HT-29 (cell line): ENCODE data around the gene SCARB1. TPM values are rescaled to one million over a fixed set of nuclear protein-coding genes. Genes with fewer than 3 reads are reported as not detected.
A peak's percentile ranks its signal among the peaks of the same experiment; 100 is the strongest.

Experiments
- DNase-seq: peaks from one replicate; pipeline ENCODE4 v3.0.0-alpha.2; 2015; ENCODE audit warnings: low spot score
- total RNA-seq: library from RNA; depleted of rRNA; stranded (reverse); fragments of >200 nt; shearing (Covaris generic); gene quantifications from 2 replicates; pipeline ENCODE4 v1.2.3, GENCODE V29; 2014

SCARB1 gene
- total RNA-seq, 1 experiment from 2014 or later = 83.9 TPM

DNA sequence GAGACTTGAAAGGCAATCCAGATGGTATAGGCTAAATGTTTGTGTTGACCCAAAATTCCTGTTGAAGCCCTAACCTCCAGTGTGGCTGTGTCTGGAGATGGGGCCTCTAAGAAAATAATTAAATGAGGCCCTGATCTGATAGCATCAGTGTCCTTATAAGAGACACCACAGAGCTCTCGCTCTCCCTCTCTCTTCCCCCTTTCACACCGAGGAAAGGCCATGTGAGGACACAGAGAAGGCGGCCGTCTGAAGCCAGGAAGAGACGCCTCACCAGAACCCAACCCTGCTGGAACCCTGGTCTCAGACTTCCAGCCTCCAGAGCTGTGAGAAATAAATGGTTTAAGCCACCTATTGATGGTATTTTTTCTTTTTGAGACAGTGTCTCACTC, 87.5 kb downstream of the SCARB1 start:
- DNase-seq = no peak

DNA sequence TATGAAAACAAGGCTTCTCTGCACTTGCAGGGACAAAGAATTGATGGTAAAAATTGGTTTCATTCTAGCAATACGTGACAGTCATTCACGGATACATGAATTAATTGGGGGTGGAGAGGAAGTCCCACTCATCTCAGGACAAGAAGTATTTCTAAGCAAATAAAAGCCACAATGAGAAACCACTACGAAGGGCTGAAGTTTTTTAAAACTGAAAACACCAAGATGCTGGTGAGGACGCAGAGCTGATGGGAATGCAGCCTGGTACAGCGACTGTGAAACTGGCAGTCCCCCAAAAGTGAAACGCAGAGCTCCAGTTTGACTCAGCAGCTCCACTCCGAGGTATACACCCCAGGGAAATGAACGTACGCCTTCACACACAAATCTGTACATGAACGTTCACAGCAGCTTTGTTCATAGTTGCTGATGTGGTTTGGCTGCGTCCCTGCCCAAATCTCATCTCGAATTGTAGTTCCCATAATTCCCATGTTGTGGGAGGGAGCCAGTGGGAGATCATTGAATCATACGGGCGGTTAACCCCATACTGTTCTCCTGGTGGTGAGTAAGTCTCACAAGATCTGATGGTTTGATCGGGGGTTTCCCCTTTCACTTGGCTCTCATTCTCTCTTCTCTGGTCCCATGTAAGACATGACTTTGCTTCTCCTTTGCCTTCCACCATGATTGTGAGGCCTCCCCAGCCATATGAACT, 89.0 kb downstream of the SCARB1 start:
- DNase-seq = no peak

DNA sequence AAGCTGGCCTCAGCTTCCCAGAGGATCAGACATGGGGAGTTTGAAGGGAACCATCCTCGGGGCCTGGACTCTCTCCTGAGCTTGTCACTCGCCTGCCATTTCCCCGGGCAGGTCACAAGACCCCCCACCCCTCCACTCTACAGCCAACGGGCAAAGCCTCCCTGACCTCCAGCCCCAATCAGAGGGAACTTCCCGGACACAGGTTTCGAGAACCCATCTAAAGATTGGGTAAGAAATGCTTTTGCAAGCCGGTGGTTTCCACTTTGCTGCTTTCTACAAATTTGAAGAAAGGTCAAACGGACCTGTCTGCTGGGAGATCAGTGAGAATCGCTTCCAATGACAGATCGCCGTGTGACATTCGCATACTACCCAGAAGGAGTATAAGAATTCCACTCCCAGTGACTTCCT, 89.6 kb downstream of the SCARB1 start:
- no peak for DNase-seq

GRCh38 chr12:124772289-124773170, 91.1 kb downstream of the SCARB1 start:
- no peak for DNase-seq

DNA sequence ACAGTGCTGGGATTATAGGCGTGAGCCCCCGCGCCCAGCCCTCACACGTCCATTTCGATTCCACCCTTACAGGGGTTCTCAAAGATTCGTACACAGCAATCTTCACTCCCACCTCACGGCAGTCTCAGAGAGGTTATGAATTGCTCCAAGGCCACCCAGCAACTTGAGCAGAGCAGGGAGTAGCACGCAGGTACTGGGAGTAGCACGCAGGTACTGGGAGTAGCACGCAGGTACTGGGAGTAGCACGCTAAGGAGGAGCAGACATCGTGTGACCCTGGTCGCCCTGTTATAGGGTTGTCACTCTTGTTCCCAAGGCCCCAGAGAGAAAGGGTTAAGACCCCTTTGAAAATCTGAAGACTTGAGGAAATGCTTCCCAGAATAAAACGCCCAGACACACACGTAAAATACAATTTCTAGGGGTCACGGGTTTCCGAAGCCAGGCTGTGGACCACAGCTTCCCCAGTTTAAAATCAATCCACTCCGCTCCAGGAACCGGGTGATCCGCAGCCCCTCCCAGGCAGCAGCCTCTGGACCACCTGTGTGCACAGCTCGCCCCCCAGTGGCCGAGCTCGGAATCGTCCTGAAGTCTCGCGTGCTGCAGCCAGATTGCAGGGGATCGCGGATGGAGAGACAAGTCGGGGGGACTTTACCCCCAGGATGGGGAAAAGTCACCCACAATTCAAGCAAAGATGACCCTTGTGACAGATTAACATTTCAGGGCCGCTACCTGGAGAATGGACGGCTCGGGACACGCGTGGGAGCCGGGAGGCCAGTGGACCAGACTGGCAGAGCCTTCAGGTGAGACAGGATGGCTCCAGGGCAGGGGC, 92.0 kb downstream of the SCARB1 start:
- peak; percentile 86 for DNase-seq

DNA sequence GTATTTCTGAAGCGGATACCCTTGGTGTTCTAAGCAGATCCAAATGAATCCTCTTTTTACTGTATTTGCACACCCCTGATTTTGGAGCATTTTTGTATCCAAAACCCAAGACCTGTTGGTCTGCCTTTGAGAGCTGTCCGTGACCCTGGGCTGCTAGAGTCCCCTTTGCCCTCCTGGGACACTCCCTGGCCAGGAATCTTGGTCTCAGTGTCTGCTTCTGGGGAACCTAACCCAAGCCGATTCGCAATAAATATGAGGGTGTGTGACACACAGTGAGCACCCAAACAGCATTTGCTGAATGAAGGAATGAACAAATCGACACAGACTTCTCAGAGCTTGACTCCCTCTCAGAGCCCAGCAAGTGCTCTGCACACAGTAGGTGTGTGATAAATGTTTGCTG, 92.9 kb downstream of the SCARB1 start:
- DNase-seq = no peak

DNA sequence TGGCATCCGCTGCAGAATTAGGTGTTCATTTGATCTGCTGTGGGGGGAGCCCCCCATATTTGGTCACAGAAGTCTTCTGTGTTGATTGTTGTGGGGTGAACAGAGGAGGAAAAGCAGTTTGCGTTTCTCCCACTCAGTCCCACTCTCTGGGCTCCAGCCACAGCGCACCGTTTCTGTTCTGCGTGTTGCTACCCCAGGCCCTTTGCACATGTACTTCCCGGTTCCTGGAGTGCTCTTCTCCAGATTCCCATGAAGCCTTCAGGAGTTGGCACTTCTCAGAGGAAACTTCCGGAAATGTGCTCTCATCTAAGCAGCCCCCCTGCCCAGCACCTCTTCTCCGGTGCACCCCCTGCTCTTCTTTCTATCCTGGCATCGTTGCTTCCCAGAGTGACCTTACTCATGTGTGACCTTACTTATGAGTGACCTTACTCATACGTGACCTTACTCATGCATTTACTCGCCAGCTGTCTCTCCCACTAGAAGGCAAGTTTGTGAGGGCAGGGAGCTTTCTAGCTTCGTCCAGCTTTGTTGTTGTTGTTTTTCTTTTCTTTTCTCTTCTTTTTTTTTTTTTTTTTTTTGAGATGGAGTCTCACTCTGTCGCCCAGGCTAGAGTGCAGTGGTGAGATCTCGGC, 93.7 kb downstream of the SCARB1 start:
- DNase-seq = no peak

- DNase-seq = no peak
These were observed 94.5 kb downstream of the SCARB1 start for GRCh38 chr12:124769163-124769530.

GRCh38 chr12:124768452-124769162, 95.1 kb downstream of the SCARB1 start:
- DNase-seq = no peak

DNA sequence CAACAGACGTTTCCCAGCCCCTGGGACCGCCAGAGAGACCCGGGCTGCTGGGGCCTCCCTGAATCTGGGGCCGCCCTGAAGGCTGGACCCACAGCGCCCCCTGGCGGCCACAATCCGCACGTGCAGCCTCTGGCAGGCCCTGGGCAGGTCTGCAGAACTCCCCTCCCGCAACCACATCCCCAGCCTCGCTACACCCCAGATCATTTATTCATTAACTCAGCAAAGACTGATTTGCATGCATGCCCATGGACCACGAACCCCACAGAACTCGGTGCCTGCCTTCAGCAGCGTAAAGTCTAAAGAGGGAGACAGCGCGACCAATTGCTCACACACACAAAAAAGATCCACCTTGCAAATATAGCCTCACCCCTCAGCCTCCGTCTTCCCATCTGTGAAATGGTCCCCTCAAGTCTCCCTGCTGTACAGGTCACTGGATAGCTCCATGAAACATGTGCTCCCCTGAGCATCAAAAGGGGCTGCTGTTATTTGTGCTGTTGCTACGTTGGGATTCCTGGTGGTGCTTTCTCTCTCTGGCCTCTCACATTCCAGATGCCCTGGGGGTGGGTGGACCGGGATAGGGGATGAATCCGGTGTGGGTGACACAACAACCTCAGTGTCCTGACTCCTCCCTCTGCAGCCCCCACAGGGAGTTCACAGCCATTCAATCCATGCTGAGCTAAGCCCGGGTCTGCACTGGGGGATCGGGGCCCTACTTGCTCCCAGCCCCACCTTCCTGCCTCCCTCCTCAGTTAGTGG, 96.4 kb downstream of the SCARB1 start:
- DNase-seq = peak; percentile 86

GRCh38 chr12:124766727-124767065, 97.0 kb downstream of the SCARB1 start:
- no peak for DNase-seq

DNA sequence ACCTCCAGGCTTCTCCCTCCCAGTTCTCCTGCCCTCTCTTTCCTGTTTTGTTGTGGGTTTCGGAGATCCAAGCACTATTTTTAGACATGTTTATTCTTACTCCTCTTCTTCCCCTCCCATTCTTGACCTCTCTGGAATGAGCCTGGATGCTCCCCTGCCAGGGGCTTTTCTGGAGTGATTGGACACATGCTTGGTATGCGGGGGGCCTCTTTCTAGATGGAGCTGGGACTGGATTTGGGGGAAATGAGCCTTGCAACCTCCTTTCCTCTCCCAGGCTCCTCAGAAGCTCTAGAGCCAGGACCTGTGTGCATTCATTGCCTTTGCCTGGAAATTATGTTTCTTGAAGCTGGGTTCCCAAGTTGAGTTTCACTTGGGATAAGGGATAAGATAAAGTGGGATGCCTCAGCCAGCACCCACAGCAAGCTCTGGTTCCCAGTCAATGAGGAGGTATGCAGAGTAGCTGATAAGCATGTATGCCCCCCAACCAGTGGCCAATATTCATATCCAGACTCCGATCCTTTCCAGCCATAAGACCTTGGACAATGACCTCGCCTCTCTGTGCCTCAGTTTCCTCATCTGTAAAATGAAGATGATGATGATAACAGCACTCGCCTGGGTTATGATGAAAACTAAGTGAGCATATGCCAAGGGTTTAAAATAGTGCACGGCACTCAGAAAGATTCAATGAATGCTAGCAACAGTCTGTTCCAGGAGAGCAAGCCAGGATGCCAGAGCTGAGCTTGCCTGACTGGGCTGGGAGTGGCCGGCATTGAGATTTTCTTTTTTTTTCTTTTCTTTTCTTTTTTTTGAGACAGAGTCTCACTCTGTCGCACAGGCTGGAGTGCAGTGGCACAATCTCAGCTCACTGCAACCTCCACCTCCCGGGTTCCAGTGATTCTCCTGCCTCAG, 97.8 kb downstream of the SCARB1 start:
- DNase-seq = no peak

DNA sequence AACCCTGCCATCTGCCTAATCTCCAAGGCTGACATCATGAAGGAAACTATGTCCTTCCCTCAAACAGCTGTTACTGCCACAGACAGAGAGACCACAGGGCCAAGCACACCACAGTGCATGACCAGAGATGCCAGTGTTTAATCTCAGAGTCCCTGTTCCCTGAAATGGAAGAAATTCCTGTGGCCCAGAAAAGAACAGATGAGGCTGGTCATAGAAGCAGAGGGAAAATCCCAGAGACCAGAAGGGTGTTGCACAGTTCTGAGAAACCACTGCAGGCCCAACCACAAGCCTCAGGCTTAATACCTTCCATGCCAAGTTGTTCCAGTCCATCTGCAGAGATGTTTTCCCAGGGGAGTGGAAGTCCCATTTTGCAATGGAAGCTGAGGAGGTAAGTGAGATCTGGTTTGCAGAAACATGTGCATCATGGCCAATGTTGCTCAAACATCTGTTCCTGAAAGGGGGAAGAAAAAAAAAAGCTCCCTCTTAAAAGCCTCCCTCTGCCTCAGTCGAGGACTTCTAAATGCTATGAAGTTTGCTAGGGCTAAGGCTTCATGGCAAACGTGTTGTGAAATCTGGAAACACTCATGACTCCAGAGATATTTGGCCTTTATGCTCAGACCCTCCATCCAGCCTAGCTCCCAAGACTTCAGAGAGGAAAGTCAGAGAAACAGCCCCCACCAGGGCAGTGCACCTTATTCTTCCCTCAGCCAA, 98.6 kb downstream of the SCARB1 start:
- DNase-seq = no peak

DNA sequence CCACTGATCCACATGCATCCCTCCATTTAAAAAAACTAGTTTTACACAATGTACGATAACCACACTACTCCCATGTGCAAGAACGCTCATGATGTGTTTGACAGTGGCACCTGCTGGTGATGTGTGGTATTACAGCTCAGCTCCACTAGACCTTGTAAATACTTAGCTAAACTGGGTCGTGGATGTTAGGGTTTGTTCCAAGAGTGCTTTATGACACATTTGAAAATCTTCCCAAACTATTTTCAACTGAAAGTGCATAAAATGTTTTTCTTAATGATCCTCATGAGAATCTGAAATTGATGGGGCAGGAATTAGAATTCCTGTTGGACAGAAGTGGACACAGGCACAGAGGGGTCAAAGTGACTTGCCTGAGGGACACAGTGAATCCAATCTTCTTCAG, 99.2 kb downstream of the SCARB1 start:
- DNase-seq = peak; percentile 80

- DNase-seq = no peak
These were observed 100.1 kb downstream of the SCARB1 start for GRCh38 chr12:124763594-124763979.

DNA sequence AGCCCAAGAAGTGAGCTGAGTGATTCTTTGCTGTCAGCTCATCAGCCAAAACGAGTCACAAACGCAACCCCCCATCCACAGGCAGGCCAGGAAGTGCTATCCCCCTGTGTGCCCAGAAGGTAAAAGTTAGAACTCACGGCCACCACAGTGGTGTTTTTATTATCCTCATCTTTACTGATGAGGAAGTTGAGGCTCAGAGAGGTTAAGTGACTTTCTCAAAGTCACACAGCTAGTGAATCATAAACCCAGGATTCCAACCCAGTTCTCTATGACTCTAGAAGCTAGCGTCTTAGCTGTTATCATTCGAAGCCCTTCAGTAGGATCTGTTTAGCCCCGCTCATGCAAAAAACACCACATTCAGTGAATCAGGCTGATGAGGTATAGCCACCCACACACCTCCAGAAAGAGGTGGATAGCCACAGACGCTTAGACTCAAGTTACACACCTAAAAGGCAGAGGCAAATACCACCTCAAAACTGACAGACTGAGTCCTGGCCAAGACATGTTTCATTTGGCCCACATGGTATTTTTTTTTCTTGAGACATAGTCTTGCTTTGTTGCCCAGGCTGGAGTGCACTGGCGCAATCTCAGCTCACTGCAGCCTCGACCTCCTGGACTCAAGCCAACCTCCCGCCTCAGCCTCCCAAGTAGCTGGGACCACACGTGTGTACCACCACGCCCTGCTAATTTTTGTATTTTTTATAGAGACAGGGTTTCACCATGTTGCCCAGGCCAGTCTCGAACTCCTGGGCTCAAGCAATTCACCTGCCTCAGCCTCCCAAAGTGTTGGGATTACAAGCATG, 100.7 kb downstream of the SCARB1 start:
- DNase-seq = no peak

DNA sequence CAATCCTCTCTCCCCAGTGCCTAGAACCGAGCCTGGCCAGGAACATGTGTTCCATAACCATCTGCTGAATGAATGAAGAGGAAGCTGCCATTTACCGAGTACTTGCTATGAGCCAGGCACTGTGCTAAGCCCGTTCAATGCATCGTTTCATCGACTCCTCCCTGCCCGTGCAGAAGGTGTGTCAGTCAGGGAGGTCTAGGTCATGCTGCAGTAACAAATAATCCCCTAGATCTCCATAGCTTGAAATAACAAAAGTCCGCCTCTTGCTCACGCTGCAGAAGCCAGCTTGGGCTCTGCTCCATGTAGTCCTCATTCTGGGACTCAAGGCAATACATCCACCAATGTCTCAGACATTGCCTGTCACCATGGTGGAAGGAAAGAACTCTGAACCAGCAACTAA, 101.3 kb downstream of the SCARB1 start:
- DNase-seq = no peak

- DNase-seq = no peak
These were observed 101.8 kb downstream of the SCARB1 start for GRCh38 chr12:124761871-124762270.
